ENCODE measurements around the gene RBP4.

DNA sequence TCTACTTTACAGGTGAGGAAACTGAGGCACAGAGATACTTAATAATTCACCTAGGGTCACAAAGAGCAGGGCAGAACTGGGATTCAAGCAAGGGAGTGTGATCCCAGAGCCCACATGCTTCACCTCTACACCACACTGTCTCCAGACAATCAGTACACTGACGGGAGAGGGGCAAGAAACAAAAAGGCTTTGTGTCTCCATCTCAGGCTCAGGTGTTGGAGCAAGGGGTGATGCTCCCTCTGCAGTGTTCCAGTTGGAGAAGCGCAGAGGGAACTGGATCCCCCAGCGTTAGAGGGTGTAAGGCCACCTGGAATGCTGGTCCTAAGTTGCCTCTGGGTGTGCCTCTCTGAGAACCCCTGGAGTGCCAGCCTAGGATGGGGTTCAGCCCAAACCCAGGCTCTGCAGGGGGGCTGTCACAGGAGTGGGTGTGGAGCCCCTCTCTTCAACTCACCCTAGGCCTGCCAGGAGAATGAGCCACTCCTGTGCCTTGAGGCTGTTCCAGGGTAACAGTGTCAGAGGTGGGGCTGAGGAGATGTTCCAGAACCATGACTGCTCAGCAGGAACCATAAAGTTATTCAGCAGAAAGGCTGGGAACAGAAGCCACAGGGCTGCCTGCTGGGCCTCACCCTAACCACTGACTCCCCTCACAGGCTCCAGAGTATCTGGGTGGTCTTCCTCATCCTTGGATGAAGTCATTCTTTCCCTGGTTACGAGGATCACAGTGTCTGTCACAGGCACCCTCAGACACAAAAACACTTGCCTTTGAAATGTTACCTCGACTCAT is 5.5 kb downstream of the RBP4 start:
- TF ChIP-seq POLR2AphosphoS5 (IDR thresholded peaks at IDR 0.05; ENCODE audit: borderline replicate concordance, low read depth, low read length) (no peak), EZH2 (IDR thresholded peaks at IDR 0.05) (no peak), FOXP2 (optimal IDR thresholded peaks at IDR 0.05; ENCODE audit: control extremely low read depth, extremely low read length, insufficient read depth) (no peak)
